Measurements from ENCODE around the gene NCAPD3. TPM values are rescaled to one million over a fixed set of nuclear protein-coding genes. Genes with fewer than 3 reads are reported as not detected.

NCAPD3 gene
- total and polyA plus RNA-seq, 9 donors: 5.8 to 12.1 (median 8.8) TPM

DNA sequence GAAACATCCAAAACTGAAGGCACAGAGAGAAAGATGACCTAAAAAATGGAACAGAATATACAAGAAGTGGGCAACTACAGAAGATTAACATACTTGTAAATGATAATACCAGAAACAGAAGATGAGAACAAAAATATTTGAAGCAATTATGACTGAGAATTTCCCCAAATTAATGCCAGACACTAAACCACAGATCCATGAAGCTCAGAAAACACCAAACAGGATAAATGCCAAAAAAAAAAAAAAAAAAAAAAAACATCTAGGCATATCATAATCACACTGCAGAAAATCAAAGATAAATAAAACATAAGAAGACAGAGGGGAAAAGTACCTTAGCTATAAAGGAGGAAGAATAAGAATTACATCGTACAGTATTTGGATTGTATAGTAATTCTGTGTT lies 89.6 kb downstream of the NCAPD3 start:
- Histone ChIP-seq H3K36me3 (no peaks in the 10 kb centered on the region), H3K4me3 (no peak overlapping the region), H3K4me1 (ENCODE audit: insufficient read depth) (peaks cover under 1% of the 10 kb centered on the region), H3K27ac (no peak overlapping the region), H3K27me3 (no peaks in the 10 kb centered on the region), H3K9me3 (no peaks in the 10 kb centered on the region)
- DNase-seq: no peak
- no peak for TF ChIP-seq POLR2A (IDR thresholded peaks at IDR 0.05)
- TF ChIP-seq EP300 (IDR thresholded peaks at IDR 0.05): no peak
- TF ChIP-seq, protein P1, sequence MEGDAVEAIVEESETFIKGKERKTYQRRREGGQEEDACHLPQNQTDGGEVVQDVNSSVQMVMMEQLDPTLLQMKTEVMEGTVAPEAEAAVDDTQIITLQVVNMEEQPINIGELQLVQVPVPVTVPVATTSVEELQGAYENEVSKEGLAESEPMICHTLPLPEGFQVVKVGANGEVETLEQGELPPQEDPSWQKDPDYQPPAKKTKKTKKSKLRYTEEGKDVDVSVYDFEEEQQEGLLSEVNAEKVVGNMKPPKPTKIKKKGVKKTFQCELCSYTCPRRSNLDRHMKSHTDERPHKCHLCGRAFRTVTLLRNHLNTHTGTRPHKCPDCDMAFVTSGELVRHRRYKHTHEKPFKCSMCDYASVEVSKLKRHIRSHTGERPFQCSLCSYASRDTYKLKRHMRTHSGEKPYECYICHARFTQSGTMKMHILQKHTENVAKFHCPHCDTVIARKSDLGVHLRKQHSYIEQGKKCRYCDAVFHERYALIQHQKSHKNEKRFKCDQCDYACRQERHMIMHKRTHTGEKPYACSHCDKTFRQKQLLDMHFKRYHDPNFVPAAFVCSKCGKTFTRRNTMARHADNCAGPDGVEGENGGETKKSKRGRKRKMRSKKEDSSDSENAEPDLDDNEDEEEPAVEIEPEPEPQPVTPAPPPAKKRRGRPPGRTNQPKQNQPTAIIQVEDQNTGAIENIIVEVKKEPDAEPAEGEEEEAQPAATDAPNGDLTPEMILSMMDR (IDR thresholded peaks at IDR 0.05): no peak
- intact Hi-C loops (cut with DNase I): no loop called here
- 94 to 98% (median 95%) methylated on average over 1 of the region's 1 CpG for WGBS, 3 donors

- no peak for DNase-seq
- no peaks in the 10 kb centered on the region for H3K36me3 ChIP-seq
- no peaks in the 10 kb centered on the region for H3K27me3 ChIP-seq
- H3K9me3 ChIP-seq: no peaks in the 10 kb centered on the region
- H3K4me3 ChIP-seq: no peak overlapping the region
- H3K4me1 ChIP-seq (ENCODE audit: insufficient read depth): no peaks in the 10 kb centered on the region
- intact Hi-C loops (cut with DNase I): no loop called here
- no peak overlapping the region for H3K27ac ChIP-seq
- TF ChIP-seq, protein P1 (IDR thresholded peaks at IDR 0.05): no peak
Measured at GRCh38 chr11:134132808-134133207, 91.0 kb downstream of the NCAPD3 start.

DNA sequence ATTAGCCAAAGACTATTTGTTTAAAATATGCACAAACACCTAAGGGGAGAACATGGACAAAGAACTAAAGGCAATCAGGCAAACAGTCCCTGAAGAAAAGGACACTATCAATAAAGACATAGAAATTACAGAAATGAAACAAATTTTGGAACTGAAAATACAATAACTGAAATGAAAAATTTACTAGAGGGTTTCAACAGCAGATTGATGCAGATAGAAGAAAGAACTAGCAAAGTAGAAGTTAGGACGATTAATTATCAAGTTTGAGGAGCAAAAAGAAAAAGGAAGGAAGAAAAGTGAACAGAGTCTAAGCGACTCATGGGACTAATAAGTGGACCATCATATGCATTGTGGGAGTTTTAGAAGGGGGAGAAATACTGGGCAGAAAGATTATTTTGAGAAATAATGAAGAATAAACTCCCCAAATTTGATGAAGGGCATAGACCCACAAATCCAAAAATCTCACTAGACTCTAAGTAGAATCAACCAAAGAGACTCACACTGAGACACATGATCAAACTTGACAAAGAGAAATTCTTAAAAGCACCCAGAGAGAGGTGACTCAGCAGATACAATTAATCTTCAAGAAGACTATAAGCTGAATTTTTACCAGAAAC lies 92.0 kb downstream of the NCAPD3 start:
- intact Hi-C loops (cut with DNase I): no loop called here
- no peaks in the 10 kb centered on the region for H3K4me1 ChIP-seq (ENCODE audit: insufficient read depth)
- 73 to 96% (median 93%) methylated on average over 2 of the region's 2 CpGs for WGBS, 3 donors

DNA sequence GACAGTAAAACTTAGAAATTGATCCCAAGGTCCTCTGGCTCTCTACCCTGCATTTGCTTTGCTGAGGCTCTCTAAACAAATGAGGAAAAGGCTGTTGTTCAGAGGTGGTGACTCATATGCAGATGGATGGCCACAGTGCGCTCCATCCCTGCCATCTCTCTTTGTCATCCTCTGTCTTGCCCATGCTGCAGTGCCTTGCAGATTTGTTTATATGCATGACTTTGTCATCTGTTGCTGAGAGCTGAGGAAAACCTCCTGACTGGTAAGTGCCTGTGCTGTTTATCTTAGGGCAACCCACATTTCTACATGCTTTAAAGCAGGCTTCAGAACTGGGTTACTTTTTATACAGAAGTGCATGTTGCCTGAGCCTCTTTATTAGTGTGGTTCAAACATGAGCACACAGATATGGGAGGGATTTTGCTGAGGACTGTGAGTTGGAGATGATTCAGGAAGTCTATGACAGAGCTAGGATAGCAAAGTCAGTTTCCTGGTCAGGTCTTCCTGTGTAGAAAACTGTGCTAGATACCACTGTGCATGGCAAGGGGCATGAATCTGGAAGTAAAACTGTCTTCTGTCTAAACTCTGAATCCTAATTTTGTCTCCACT lies 97.4 kb downstream of the NCAPD3 start:
- Histone ChIP-seq H3K9me3 (no peaks in the 10 kb centered on the region), H3K27me3 (no peaks in the 10 kb centered on the region), H3K36me3 (no peaks in the 10 kb centered on the region), H3K4me1 (ENCODE audit: insufficient read depth) (peaks cover 6% of the 10 kb centered on the region), H3K27ac (no peak overlapping the region), H3K4me3 (no peak overlapping the region)
- TF ChIP-seq, protein P1 (IDR thresholded peaks at IDR 0.05): no peak
- TF ChIP-seq POLR2A (IDR thresholded peaks at IDR 0.05): no peak
- no peak for TF ChIP-seq EP300 (IDR thresholded peaks at IDR 0.05)
- intact Hi-C loops (cut with DNase I): loop anchor here in 1 of 4 donors (5.0 kb wide), 1 partner anchor 74 kb away; no protein-coding TSS in a partner anchor
- 88 to 96% (median 95%) methylated on average over 1 of the region's 1 CpG for WGBS, 3 donors
- no peak for DNase-seq

More for the DNA sequence above, 92.0 kb downstream of the NCAPD3 start:
- TF ChIP-seq EP300 (IDR thresholded peaks at IDR 0.05): no peak
- TF ChIP-seq, protein P1 (IDR thresholded peaks at IDR 0.05): no peak
- TF ChIP-seq POLR2A (IDR thresholded peaks at IDR 0.05): no peak
- H3K27me3 ChIP-seq: no peaks in the 10 kb centered on the region
- no peak overlapping the region for H3K27ac ChIP-seq
- H3K36me3 ChIP-seq: no peaks in the 10 kb centered on the region
- no peak overlapping the region for H3K4me3 ChIP-seq
- no peak for DNase-seq
- H3K9me3 ChIP-seq: no peaks in the 10 kb centered on the region

Data from ovary (tissue), 9 donors.